ENCODE data around the gene CDK5RAP3.
A peak's percentile ranks its signal among the peaks of the same experiment; 100 is the strongest.

The CDK5RAP3 gene

GRCh38 chr17:47949197-47949759, 21.6 kb upstream of the CDK5RAP3 start:
- DNase-seq, result peak; percentile 33

DNA sequence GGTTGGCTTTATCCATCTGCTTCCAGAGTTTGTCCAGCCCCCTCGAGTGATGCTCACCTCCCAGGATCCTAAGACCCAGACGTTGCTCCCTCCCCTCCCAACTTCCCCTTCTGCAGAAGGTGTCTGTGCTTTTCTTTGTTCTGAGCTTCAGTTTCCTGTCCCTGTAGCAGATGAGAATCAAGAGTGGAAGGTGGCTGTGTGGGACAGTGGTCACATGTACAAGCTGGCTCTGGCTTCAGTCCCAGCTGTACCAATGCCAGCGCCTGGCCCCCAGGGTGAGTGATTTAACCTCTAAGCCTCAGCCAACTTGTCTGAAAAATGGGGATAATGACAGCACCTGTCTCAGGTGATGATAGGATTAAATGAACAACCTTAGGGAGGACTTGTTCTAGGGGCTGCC, 21.0 kb upstream of the CDK5RAP3 start:
- DNase-seq, result no peak

GRCh38 chr17:47950448-47950847, 20.5 kb upstream of the CDK5RAP3 start:
- DNase-seq, result no peak

GRCh38 chr17:47952171-47953021, 18.5 kb upstream of the CDK5RAP3 start:
- DNase-seq, result no peak

DNA sequence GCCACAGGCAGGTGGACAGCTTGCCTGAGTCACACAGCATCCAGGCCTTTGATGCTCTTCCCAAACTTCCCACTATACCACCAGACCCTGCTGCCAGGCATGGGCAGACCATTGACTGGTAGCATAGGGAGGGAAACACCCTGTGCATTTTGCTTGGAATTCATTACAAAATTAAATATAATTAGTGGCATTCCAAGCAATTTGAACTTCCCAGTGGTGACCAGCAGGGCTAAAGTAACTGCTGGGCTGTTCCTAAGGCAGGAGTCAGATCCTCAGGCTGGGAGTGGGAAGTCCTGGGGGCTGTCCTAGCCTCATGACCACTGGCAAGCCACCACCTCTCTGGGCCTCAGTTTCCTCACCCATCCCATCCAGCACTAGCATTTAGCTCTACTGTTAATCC, 17.0 kb upstream of the CDK5RAP3 start:
- DNase-seq, result no peak

GRCh38 chr17:47955497-47956461, 15.1 kb upstream of the CDK5RAP3 start:
- no peak for DNase-seq

DNA sequence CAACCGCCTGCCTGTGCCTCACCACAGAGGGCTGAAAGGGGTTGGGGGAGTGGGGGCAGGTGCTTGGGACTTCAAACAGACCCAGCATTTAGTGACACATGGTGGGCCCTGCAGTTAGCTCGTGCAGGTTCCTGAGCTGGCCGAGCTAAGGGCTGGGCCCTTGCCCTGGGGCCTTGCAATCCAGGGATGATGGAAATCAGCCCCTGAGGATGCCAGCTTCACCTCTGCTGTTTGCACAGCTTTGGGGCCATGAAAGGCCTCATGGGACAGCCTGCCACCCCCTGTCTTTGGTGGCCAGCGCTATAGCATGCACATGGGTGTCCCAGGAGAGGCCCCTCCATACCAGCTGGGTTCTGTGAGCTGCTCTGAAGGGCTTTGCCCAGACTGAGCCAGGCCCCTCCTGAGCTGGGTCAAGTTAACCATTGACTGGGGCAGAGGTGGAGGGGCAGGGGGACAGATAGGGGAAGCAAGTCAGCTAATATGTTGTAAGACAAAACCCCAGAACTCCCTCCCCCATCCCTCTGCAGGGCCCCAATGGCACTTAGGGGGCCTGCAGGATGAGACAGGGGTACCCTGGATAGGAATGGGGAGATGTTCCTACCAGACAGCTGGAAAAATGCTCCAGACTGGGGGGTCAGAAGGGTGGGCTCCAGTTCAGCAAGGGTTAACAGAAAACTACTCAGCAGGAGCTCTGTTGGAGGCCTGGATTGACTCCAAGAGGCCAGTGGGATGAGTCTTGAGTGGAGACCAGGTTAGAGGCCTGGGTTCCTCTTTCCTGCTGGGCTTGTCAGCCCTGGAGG, 13.9 kb upstream of the CDK5RAP3 start:
- DNase-seq, result no peak

GRCh38 chr17:47957591-47958490, 13.1 kb upstream of the CDK5RAP3 start, which contains the start of gene PRR15L:
TSS of gene PRR15L (minus strand) at chr17:47957883. CDS start at chr17:47953234, 4,649 bp downstream.
- DNase-seq, result no peak

GRCh38 chr17:47959825-47960655, 10.9 kb upstream of the CDK5RAP3 start:
- DNase-seq, result no peak

DNA sequence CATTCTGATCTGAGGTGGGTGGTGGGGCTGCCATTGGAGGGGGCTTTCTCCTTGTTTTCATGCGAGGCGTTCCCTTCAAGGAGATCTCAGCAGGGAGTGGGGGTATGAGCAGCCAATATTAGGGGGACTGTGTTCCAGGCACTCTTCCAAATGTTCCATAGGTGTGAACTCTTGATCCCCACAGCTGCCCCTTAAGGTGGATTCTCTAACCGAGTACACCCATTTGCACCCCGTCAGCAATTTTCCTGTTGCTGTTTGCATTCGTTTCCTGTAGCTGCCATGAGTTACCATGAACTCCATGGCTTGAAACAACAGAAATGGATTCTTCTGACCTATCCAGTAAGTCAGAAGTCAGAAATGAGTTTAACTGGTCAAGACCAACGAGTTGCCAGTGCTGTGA, 9.5 kb upstream of the CDK5RAP3 start:
- DNase-seq, result no peak

DNA sequence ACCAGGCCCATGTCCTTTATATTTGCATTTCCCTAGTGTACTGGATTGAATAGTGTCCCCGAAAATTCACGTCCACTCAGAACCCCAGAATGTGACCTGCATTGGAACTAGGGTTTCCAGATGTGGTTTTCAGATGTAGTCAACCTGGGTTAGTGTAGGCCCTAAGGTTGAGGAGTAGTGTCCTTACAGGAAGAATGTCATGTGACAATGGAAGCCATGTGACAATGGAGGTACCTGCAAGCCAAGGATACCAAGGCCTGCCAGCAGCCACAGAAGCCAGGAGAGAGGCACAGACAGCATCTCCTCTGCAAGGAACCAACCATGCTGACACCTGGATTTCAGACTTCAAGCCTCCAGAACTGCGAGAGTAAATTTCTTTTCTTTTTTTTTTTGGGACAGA, 8.0 kb upstream of the CDK5RAP3 start:
- no peak for DNase-seq

- DNase-seq, result no peak
Measured at GRCh38 chr17:47964856-47965255, 6.1 kb upstream of the CDK5RAP3 start.

GRCh38 chr17:47966079-47966519, 4.8 kb upstream of the CDK5RAP3 start:
- DNase-seq, result no peak

DNA sequence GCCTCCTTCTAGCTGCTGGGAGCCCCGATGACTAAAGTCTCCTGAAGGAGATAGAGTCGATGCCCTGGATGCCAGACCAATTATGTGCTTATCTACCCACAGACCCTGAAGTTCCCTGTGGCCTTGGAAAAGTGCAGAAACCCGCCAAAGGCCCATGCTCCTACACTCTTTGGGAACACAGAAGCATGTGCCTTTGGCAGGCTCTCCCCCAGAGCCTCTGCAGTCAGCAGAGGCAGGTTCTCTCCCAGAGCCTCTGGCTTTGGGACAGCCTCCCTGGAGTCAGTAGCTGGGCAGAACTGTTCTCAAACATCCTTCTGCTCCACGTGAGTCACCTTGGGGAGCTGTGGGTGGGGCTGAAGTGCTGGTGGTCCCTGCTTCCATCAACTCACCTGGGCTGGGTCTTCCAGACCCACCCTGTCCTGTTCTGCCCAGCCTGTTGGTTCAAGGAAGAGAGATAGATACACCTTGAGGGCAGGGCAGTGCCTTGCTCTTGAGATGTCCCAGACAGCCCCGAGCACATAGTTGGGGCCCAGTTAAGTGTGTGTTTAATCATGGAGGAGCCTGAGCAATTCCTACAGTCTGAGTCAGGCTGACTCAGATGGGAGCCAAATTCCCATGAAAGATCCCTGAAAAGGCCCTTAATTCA, 3.2 kb upstream of the CDK5RAP3 start:
- no peak for DNase-seq

GRCh38 chr17:47968836-47969235, 2.1 kb upstream of the CDK5RAP3 start:
- no peak for DNase-seq

DNA sequence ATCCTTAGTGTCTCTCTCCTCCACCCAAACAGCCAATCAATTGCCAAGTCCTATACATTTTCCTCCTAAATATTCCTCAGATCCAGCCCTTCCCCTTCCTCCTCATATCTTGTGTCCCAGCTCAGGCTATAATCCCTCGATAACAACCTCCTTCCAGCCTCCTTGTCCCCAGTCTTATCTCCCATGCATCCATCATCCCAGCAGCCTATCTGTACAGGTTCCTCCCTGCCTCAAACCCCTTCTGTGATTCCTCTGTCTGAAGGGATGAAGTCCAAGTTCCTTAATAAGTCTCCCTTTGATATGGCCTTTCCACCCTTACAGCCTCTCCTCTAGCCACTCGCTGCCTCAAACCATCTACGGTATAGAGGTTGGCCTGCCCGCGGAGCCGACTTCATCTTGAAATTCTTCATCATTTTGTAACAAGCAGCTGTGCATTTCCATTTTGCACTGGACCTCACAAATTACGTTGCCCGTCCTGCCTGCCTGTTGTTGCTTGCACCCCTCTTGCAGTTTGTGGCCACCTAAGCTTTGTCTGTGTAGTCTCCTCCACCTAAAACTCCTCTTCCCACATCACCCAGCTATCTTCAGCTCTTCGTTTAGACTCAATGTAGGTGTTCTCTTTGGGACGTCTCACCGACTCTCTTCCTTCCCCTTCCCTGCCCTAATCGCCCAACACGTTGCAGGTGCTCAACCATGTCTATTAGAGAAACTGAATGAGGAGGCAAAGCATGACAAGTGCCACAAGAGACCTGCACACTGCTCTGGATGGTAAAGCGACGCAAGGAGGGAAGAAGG, 786 bp upstream of the CDK5RAP3 start:
- DNase-seq, result no peak

DNA sequence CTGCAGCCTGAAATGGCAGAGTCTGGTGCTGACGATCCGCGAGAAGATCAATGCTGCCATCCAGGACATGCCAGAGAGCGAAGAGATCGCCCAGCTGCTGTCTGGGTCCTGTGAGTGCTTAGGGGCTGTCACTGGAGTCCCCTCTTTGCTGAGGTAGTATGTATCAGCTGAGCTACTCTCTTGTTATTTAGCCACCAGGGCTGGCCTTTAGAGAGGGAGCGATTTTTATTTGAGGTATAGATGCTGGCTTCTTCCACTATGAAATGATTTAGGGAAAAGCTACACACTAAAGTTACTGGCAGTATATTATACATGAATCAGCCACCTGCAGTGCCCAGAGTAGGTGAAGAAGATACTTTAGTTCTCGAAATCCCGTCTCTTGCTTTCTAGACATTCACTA, 2.6 kb downstream of the CDK5RAP3 start:
- no peak for DNase-seq

GRCh38 chr17:47975189-47975822, 4.4 kb downstream of the CDK5RAP3 start:
- no peak for DNase-seq

GRCh38 chr17:47975823-47976205, 4.9 kb downstream of the CDK5RAP3 start:
- DNase-seq, result no peak
